Measurements from ENCODE around the gene NFASC. TPM values are rescaled to one million over a fixed set of nuclear protein-coding genes. Genes with fewer than 3 reads are reported as not detected.

NFASC gene
- 21.5 and 34.5 TPM in 2 replicates for total RNA-seq

GRCh38 chr1:204870160-204870912 lies at the start of gene NFASC:
Gene NFASC (plus strand): TSS chr1:204870862. CDS start chr1:204944316, 73,454 bp downstream.

GRCh38 chr1:205042911-205043806 lies 172.5 kb downstream of the NFASC start, which contains the start of gene CNTN2:
Gene CNTN2 (plus strand): TSS chr1:205043212. CDS start chr1:205053186, 9,974 bp downstream.

Other genes with a start within 250 kb of the NFASC start
- gene LRRN2, start 185.1 kb upstream of the NFASC start, total RNA-seq, result under 0.01 TPM in 1 of 2 replicates, not detected in the other
- gene CNTN2, start 172.3 kb downstream of the NFASC start, total RNA-seq, result not detected in 2 replicates
- 2.2 TPM in 1 of 2 replicates, not detected in the other for gene TMEM81, start 213.6 kb downstream of the NFASC start, total RNA-seq

All from cardiac atrium fibroblast (primary cell).